Choroid plexus epithelial cell (primary cell): ENCODE data around the gene SCYGR5.

Experiments
- DNase-seq: peaks from one replicate; pipeline ENCODE4 v3.0.0-alpha.2; 2010; ENCODE audit warnings: low read depth
- H3K4me3 ChIP-seq: 2 replicates; pipeline ENCODE4 v1.5.1; 2011; ENCODE audit warnings: low read depth, mild to moderate bottlenecking, control low read depth, low read length, moderate library complexity
- CTCF ChIP-seq: conservative IDR thresholded peaks from 2 replicates; pipeline ENCODE4 v1.5.1; 2011; ENCODE audit warnings: low read depth, mild to moderate bottlenecking, control low read depth, inconsistent platforms, low read length, moderate library complexity

Gene SCYGR5

DNA sequence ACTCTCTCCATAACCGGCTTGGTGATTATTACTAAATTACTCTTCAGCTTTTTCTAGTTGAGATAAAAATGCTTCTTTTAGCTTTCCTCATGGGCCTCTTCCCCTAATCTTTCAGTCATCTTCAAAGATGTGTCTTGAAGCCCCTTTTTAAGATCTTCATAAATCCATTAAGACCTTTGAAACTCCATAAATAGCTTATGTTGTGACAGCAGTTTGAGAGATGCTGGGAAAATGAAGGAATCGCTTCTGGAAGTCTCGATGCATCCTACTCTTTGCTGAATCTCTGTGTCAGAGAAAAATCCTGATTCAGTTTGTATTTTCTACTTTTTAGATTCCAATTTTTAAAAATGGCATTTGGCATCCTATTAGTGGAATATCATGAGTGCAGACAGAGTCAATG, 36.3 kb upstream of the SCYGR5 start:
- no peak for TF ChIP-seq CTCF
- H3K4me3 ChIP-seq = no peak overlapping the region
- no peak for DNase-seq

GRCh38 chr2:227632827-227633226, 33.8 kb upstream of the SCYGR5 start:
- no peak for DNase-seq
- no peak for TF ChIP-seq CTCF
- no peak overlapping the region for H3K4me3 ChIP-seq

GRCh38 chr2:227634201-227634600, 32.4 kb upstream of the SCYGR5 start:
- H3K4me3 ChIP-seq = no peak overlapping the region
- no peak for DNase-seq
- TF ChIP-seq CTCF = no peak

GRCh38 chr2:227642656-227643055, 23.9 kb upstream of the SCYGR5 start:
- no peak for DNase-seq
- no peak overlapping the region for H3K4me3 ChIP-seq
- no peak for TF ChIP-seq CTCF

GRCh38 chr2:227643990-227644551, 22.5 kb upstream of the SCYGR5 start:
- no peak for DNase-seq
- no peak overlapping the region for H3K4me3 ChIP-seq
- TF ChIP-seq CTCF = no peak

DNA sequence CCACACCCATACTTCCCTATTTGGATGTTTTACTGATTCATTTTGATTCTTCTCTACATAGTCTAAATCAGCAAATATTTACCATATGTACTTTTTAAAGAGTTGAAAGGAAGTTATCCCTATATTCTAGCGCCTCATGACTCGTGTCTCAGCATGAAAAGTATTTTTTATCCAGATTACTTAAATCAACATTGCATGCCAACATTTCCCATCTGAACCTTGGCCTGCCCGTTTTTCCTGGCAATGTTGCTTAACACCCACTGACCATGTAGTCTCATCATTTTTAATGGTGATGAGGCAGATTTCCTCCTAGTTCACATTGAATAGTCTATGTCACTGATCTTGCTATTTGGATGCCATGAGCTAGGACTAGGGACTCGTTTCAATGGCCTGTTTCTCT, 13.2 kb upstream of the SCYGR5 start:
- no peak for TF ChIP-seq CTCF
- no peak overlapping the region for H3K4me3 ChIP-seq
- DNase-seq = peak; percentile 33

DNA sequence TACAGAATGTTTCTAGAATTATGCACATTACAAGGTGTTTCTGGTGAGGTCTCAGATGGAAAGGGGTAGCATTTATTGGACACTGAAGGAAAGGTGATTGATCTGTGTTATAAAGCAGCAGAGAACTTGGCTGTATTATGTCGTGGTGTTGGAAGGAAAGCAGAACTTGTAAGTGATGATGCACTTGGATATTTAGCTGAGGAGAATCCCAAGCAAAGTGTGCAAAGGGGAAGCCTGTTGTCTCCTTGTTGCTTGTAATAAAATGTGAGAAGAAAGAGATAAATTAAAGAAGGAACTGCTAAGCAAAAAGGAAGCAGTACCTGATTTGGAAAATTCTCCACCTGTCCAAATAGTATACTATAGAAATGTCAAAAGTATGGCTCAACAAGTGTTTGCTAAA, 12.2 kb upstream of the SCYGR5 start:
- no peak for DNase-seq
- no peak overlapping the region for H3K4me3 ChIP-seq
- no peak for TF ChIP-seq CTCF
